GM21526 (cell line): Measurements from ENCODE around the gene TOMM20L.
"Not testable (repeated sequence)": the region's sequence is repeated elsewhere in the genome, so short reads cannot be mapped to it uniquely, and the experiment has no call there.

Experiments used
- ATAC-seq: cut with Tn5 transposase; IDR thresholded peaks from one replicate; pipeline ENCODE4 v1.9.1; 2021; ENCODE audit warnings: moderate library complexity; ENCODE audit not compliant: unreplicated experiment, low FRiP score

The TOMM20L gene

GRCh38 chr14:58395812-58396788, at the start of gene TOMM20L:
Gene TOMM20L (plus strand): TSS chr14:58395930. CDS start chr14:58395958, 28 bp downstream.
- peak; percentile 93 for ATAC-seq

GRCh38 chr14:58353516-58354299, 42.0 kb upstream of the TOMM20L start:
- no peak for ATAC-seq

- no peak for ATAC-seq
Measured at GRCh38 chr14:58354808-58355207, 40.9 kb upstream of the TOMM20L start.

- no peak for ATAC-seq
Measured at GRCh38 chr14:58356268-58356667, 39.5 kb upstream of the TOMM20L start.

- not testable (repeated sequence) for ATAC-seq
Measured at GRCh38 chr14:58362272-58362671, 33.5 kb upstream of the TOMM20L start.

GRCh38 chr14:58362798-58363412, 32.8 kb upstream of the TOMM20L start:
- ATAC-seq = no peak

GRCh38 chr14:58364316-58364715, 31.4 kb upstream of the TOMM20L start:
- no peak for ATAC-seq

- ATAC-seq = no peak
Measured at GRCh38 chr14:58367296-58367695, 28.4 kb upstream of the TOMM20L start.

GRCh38 chr14:58368956-58369355, 26.8 kb upstream of the TOMM20L start:
- ATAC-seq = no peak

- ATAC-seq = no peak
Measured at GRCh38 chr14:58376791-58377190, 18.9 kb upstream of the TOMM20L start.

GRCh38 chr14:58390830-58391229, 4.9 kb upstream of the TOMM20L start:
- no peak for ATAC-seq

GRCh38 chr14:58395562-58395811, 243 bp upstream of the TOMM20L start:
- ATAC-seq = no peak

- ATAC-seq = no peak
Measured at GRCh38 chr14:58397156-58397555, 1.4 kb downstream of the TOMM20L start.

GRCh38 chr14:58398495-58398894, 2.8 kb downstream of the TOMM20L start:
- no peak for ATAC-seq

- no peak for ATAC-seq
Measured at GRCh38 chr14:58398895-58399294, 3.2 kb downstream of the TOMM20L start.

- ATAC-seq = no peak
Measured at GRCh38 chr14:58401587-58401986, 5.9 kb downstream of the TOMM20L start.

- ATAC-seq = no peak
Measured at GRCh38 chr14:58408681-58409215, 13.0 kb downstream of the TOMM20L start.

- no peak for ATAC-seq
Measured at GRCh38 chr14:58414845-58415244, 19.1 kb downstream of the TOMM20L start.

GRCh38 chr14:58415636-58416547, 20.2 kb downstream of the TOMM20L start:
- ATAC-seq = no peak

- not testable (repeated sequence) for ATAC-seq
Measured at GRCh38 chr14:58416934-58417333, 21.2 kb downstream of the TOMM20L start.
